ENCODE results near the gene CLSTN2.

CLSTN2 gene

GRCh38 chr3:139935016-139935865, at the start of gene CLSTN2:
TSS of gene CLSTN2 (plus strand) at chr3:139935185.
- peak; percentile 77 for DNase-seq (ENCODE audit: low spot score)

DNA sequence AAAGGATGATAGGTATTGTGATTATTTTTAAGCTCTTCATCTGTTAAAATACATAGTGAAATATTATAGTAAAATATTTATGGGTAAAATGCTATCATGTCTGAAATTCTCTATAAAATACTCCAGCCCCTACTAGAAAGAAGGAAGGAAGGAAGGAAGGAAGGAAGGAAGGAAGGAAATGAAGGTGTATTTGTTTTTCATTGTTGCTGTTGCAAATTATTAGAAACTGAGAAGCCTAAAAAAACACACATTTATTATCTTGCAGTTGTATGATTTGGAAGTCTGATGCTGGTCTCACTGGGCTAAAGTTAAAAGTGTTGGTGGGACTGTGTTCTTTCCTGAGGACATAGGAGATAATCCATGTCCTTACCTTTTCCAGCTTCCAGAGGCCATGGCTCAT, 47.6 kb upstream of the CLSTN2 start:
- no peak for DNase-seq (ENCODE audit: low spot score)

DNA sequence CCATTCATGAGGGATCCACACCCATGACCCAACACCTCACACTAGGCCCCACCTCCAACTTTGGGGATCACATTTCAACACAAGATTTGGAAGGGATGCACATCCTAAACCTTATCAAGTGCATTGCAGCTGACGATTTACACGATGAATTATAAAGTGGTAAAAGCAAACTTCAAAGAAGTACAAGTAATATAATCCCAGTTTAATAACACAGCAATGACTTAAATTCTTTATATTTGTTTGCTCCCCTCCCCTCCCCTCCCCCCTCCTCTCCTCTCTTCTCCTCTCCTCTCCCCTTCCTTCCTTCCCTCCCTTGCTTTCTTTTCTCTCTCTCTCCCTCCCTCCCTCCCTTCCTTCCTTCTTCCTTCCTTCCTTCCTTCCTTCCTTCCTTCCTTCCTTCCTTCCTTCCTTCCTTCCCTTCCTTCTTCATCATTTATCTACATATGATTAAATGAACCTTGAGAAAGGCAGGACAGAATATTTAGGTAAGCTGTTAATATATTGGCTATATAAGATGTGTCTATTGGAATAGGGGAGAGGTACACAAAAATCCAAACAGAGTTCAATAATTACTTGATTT, 46.3 kb upstream of the CLSTN2 start:
- no peak for DNase-seq (ENCODE audit: low spot score)

DNA sequence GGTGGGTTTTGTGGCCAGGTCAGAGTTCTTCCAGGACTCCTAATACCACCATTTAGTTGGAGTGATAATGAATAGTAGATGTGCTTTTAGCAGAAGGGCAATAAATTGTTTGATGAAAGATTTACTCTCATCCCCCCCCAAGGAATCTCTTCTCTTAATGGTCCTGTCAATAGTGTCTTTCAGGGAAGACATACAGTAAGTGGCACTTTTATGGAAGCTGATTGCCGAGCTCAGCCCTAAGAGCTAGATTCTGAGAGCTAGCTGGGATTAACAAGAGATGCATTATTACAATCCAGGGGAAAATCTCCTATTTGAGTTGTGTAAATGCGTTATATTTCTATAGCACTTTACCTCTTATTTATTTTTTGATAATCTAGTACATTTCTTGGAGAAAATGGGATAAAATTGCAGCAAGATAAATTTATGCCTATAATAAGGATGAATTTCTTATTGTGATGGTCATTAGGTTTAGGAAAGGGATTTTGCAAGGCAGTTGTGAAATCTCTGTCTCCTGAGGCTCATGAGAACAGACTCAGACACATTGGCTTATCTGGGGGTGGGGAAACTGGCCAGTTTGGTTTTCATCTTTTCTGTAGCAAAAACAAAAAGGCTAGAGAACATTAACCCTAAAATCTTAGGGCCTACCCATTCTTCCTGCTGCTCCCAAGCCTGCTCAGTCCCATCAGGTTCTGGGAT, 41.6 kb upstream of the CLSTN2 start:
- DNase-seq (ENCODE audit: low spot score): no peak

GRCh38 chr3:139893963-139894642, 40.9 kb upstream of the CLSTN2 start:
- DNase-seq (ENCODE audit: low spot score): no peak

DNA sequence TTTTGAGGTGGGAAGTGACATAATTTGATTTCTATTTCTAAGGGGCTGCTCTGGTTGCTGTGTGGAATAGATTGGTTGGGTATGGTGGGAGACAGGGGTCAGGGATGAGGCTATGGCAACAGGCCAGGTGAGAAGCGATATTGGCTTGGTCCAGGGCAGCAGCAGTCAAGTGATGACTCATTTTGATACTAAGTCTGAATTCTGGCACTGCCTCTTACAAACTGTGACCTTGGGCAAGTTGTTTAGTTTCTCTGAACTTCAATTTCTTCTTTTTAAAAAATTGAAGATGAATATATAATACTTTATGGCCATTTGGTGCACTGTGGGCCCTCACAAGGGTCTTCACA, 40.4 kb upstream of the CLSTN2 start:
- no peak for DNase-seq (ENCODE audit: low spot score)

DNA sequence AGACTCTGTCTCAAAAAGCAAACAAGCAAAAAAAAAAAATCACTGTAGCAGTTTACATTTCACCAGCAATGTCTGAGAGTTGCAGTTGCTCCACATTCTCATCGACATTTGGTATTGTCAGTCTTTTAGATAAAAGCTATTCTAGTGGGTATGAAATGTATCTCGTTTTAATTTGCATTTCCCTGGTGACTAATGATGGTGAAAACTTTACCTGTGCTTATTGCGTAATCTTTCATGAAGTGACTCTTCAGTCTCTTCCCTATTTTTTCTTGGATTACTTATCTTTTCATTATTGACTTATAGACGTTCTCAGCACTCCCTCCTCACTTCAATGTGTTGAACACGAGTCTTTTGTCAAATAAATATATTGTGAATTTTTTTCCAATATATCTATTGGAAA, 37.2 kb upstream of the CLSTN2 start:
- no peak for DNase-seq (ENCODE audit: low spot score)

- DNase-seq (ENCODE audit: low spot score): peak; percentile 20
Observed at GRCh38 chr3:139906418-139906817, 28.6 kb upstream of the CLSTN2 start.

- DNase-seq (ENCODE audit: low spot score): no peak
Observed at GRCh38 chr3:139909811-139910210, 25.2 kb upstream of the CLSTN2 start.

DNA sequence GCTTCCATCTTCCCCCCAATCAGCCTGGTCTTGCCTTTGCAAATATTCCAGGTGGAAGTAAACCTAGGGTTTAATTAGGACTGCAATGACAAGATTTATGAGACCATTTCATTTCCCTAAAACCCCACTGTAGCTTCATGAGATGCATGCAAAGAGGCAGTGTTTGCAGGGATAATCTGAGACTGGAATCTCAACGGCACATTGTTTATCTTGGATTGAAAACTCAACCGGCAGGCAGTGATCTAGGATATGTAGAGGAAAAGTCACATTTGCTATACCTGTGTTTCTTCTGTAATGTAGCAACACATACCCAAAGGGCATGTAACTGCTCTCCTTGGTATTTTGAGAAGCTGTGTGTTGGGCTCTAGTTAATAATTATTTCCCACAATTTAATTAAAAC, 18.7 kb upstream of the CLSTN2 start:
- no peak for DNase-seq (ENCODE audit: low spot score)

DNA sequence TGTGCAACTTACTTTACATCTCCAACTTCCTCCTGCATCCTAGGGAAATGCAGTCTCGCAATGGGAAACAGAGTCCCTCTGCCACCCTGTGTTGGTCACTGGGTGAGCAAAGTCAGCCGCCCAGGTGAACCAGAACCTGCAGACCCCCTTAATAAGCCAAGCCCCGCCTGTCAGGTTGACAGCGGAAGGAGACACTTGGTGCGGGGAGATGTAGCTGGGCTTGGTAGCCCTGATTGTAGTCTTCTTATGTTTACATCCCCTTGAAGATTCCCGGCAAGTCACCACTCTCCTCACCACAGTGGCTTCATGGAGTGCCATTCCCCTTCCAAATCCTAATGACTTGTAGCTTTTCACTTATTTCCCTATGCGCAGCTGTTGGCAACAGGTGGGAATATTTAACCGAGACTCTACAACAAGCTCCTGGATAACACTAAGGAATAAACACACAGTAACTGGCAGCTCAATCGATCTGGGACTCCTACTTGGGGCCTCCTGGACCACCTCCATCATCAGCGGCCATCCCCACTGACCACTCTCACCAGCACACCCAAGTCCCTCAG, 17.7 kb upstream of the CLSTN2 start:
- no peak for DNase-seq (ENCODE audit: low spot score)

DNA sequence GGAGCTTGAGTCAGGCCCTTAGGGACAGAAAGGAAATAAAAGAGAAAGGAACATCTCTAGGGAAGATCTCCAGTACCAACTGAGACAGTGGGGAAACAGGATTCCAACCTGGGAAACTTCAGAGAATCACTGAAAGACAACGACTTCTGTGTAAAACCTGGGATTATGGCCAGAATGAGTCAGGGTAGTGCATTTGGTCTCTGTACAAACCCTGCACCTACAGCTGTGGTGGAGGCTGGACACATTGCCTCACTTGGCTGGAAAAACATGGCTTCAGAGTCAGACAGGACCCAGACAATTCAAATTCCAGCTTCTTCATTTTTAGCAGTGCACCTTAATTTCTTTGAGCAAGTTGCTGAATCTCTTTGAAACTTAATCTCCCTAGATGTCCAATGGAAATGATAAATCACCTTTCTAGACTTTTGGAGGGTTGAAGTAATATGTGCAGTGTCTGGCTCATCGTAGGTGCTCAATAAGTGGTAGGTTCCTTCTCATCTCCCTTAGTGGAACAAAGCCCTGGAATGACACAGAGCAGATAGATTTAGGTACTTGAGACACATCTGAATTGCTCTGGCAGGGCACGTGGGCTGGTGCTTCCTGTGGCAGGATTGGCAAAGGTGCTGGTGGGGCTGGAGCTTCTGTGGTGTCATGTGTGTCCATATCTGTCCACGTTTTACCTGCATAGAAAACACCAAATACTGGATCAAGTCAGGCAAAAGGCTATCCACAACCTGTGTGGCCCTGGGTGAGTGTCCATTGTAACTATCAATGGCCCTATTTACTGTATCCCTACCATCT, 6.1 kb upstream of the CLSTN2 start:
- DNase-seq (ENCODE audit: low spot score): no peak

- DNase-seq (ENCODE audit: low spot score): no peak
Observed at GRCh38 chr3:139930211-139930610, 4.8 kb upstream of the CLSTN2 start.

- no peak for DNase-seq (ENCODE audit: low spot score)
Observed at GRCh38 chr3:139933766-139934165, 1.2 kb upstream of the CLSTN2 start.

- peak; percentile 17 for DNase-seq (ENCODE audit: low spot score)
Observed at GRCh38 chr3:139934613-139935015, 371 bp upstream of the CLSTN2 start.

DNA sequence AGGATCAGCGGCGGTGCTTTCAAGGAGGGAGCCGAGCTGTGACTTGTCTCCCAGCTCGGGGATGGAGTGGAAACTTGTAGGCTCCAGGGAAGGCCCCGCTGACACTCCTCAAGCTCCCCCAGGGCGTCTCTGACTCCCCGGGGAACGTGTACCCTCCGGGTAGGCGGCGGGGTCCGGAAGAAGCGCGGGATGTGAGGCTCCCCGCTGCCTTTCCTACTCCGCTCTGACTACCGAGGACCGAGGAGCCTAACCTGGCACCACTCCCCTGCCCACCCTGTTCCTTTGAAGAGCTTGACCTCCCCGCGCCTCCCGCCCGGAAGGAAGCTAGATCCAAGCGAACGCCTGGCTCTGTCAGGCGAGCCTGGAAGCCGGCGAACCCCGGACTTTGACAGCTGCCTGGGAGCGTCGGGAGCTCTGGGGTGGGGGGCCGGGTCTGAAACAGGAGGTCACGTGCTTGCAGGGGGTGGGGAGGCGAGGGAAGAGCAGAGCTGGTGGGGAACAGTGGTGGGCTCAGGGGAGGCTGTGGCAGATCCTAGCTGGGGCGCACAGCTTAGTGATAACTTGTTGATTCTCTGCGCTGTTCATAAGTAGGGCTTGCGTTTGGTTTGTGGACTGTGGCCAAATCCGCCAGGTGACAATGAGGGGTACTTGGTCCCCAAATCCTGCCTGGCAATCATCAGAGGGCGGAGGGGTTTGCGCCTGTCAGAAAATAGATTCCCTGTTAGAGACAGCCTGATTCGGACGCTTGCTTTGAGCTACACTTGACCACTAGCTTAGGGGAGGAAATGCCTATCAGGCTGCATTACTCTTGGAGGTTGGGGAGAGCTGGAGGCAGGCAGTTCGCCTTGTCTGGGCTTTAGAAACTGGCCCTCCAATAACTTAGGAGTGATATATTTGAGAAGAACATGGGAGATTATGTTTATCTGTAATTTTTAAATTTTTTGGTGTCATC, 1.2 kb downstream of the CLSTN2 start:
- peak; percentile 51 for DNase-seq (ENCODE audit: low spot score)

DNA sequence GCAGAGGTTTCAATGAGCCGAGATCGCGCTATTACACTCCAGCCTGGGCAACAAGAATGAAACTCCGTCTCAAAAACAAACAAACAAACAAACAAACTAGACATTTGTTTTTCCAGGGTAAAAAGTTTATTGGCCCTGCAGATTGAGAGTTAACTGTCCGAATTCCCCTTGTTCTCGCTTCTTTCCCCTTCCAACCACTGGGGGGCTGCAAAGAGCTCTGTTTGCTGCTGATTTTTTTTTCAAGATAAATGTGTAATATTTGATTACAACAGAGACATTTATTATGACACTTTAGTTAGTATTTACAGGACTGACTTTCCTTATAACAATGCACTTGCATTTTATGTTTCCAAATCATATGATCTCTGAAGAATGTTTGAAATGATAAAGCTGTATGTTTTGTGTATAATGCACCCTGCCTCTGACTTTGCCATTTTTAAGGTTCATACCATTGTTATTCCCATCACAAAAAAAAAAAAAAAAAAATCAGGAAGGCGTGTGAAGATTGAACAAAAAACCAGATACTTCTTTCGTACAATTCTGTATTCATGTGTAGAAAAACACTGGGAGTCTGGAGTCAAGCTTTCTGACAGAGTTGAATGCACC, 2.8 kb downstream of the CLSTN2 start:
- peak; percentile 72 for DNase-seq (ENCODE audit: low spot score)

GRCh38 chr3:139939681-139940190, 4.8 kb downstream of the CLSTN2 start:
- DNase-seq (ENCODE audit: low spot score): no peak

GRCh38 chr3:139940622-139941021, 5.6 kb downstream of the CLSTN2 start:
- DNase-seq (ENCODE audit: low spot score): no peak

DNA sequence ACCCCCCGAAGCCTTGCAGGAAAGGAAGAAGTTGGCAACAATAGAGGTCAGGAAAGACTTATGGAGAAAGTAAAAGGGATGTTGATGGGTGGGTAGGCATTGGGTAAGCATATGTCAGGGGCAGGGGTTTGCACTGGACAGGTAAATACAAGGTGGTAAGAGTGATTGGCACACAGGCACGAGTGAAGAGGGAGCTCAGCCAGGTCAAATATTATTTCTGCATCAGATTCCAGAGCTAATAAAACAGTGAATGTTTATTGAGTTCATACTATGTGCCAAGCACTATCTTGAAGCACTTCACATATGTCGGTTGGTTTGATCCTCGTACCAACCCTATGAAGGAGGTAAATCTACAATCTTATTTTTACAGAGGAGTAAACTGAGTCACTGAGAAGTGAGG, 6.6 kb downstream of the CLSTN2 start:
- no peak for DNase-seq (ENCODE audit: low spot score)

Data from AG20443 (cell line).